Left lung (tissue), 10 donors: ENCODE measurements around the gene NFIC. TPM values are rescaled to one million over a fixed set of nuclear protein-coding genes. Genes with fewer than 3 reads are reported as not detected.
"Not testable (repeated sequence)": the region's sequence is repeated elsewhere in the genome, so short reads cannot be mapped to it uniquely, and the experiment has no call there.

Source experiments
- ATAC-seq: fragments of 200-7000 bp; cut with Tn5 transposase; one replicate; pipeline ENCODE4 v1.9.1; 2020; ENCODE audit warnings: moderate library complexity
- DNase-seq, 4 donors: peaks; one replicate each; pipeline ENCODE4 v3.0.0-alpha.2; 2013 to 2020
- H3K27ac ChIP-seq, 2 donors: fragments of 200-600 bp; sonication (generic) in 1 of 2; one replicate each; pipeline versions ENCODE4 v1.5.0 to v1.8.0; 2020 to 2021
- H3K27me3 ChIP-seq, 2 donors: fragments of 200-600 bp; sonication (generic) in 1 of 2; one replicate each; pipeline versions ENCODE4 v1.5.0 to v1.8.0; 2020 to 2021
- H3K36me3 ChIP-seq, 2 donors: fragments of 200-600 bp; sonication (generic) in 1 of 2; one replicate each; pipeline versions ENCODE4 v1.5.0 to v1.8.0; 2020 to 2021
- H3K4me1 ChIP-seq, 2 donors: fragments of 200-600 bp; one replicate each; pipeline ENCODE4 v1.8.0; 2021
- H3K4me3 ChIP-seq, 2 donors: fragments of 200-600 bp; sonication (generic) in 1 of 2; one replicate each; pipeline versions ENCODE4 v1.5.0 to v1.8.0; 2020 to 2021; ENCODE audit warnings: mild to moderate bottlenecking in 1 of 2
- H3K9me3 ChIP-seq, 2 donors: fragments of 200-600 bp; sonication (generic) in 1 of 2; one replicate each; pipeline versions ENCODE4 v1.5.0 to v1.8.0; 2020 to 2021
- intact Hi-C, 2 donors: fragments of 100-400 bp; cut with DNase I; formaldehyde crosslinking; loops; one replicate each; pipeline versions ENCODE4 v1.11.2 to v1.14.2; 2022
- polyA plus RNA-seq, 6 donors: library from polyadenylated mRNA; unstranded; fragments of 120-200 nt; gene quantifications; one replicate each; pipeline ENCODE4 v1.2.1, GENCODE V29; 2013; ENCODE audit not compliant: insufficient read length in 6 of 6
- total RNA-seq, 2 donors: library from RNA; stranded (reverse); fragmentation: NEBNext Ultra II Directional; extraction: Animal tissue kit (Norgen Biotek cat#: 25700); gene quantifications; one replicate each; pipeline ENCODE4 v1.2.1, GENCODE V29; 2021
- TF ChIP-seq, protein P1 (sequence below), 2 donors: fragments of 200-600 bp; sonication (generic) in 1 of 2; IDR thresholded peaks; one replicate each; pipeline versions ENCODE4 v1.5.0 to v1.8.0; 2021; ENCODE audit warnings: antibody characterized with exemption in 2 of 2
- donor health status: DM: no; HTN: yes; CAD: no.
- donor health status: DM: no; HTN: no; CAD: no.

NFIC gene
- total and polyA plus RNA-seq, 8 donors, result 37.2 to 163 (median 55.7) TPM

DNA sequence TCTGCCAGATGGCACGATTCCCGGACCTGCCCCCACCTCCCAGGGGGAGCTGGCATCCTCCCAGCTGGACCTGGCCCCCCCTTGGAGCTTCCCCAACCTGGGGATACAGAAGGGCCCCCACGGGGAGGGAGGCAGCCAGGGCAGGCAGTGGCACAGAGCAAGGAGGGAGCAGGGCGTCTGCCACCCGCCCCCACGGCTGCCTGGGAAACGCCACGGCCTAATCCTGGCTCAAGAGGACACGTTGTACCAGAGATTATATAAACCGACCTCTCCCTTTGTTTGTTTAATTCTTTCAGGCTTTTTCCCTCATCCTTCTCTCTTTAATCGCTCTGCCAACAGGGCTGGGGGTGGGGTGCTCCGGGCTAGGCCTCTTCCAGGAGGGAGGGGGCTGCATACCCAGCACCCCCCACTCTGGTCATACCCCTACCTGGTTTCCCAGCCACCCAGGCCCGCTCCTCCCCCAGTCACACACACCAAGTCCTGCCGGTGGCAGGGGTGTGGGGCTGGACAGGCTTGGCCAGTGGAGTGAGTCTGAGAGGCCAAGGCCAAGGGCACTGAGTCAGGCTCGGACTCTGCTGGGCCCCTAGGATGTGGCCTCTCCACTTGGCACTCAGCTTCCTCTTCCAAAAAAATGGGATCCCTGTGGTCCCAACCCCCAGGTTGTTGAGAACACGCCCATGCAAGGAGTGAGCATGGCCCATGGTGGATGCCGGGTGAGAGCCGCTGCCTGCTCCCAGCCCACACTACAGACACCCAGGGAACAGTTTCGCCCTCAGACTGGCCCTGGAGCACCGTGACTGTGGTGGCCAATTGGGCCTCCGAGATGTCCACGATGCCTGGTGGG lies 29.5 kb upstream of the NFIC start:
- H3K9me3 ChIP-seq, result no peaks in the 10 kb centered on the region
- no peaks in the 10 kb centered on the region for H3K36me3 ChIP-seq
- intact Hi-C loops, result no loop called here
- no peaks in the 10 kb centered on the region for H3K27me3 ChIP-seq
- peak in 3 of 4 donors; percentile 74 to 93 (median 82) for DNase-seq
- H3K4me1 ChIP-seq, result peaks cover 35 to 43% of the 10 kb centered on the region in 2 donors
- ATAC-seq, result peak; percentile 88
- H3K4me3 ChIP-seq, result no peak overlapping the region
- peak overlapping the region; percentile 73 to 91 for H3K27ac ChIP-seq
- TF ChIP-seq, protein P1, sequence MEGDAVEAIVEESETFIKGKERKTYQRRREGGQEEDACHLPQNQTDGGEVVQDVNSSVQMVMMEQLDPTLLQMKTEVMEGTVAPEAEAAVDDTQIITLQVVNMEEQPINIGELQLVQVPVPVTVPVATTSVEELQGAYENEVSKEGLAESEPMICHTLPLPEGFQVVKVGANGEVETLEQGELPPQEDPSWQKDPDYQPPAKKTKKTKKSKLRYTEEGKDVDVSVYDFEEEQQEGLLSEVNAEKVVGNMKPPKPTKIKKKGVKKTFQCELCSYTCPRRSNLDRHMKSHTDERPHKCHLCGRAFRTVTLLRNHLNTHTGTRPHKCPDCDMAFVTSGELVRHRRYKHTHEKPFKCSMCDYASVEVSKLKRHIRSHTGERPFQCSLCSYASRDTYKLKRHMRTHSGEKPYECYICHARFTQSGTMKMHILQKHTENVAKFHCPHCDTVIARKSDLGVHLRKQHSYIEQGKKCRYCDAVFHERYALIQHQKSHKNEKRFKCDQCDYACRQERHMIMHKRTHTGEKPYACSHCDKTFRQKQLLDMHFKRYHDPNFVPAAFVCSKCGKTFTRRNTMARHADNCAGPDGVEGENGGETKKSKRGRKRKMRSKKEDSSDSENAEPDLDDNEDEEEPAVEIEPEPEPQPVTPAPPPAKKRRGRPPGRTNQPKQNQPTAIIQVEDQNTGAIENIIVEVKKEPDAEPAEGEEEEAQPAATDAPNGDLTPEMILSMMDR (IDR thresholded peaks at IDR 0.05), result no peak

DNA sequence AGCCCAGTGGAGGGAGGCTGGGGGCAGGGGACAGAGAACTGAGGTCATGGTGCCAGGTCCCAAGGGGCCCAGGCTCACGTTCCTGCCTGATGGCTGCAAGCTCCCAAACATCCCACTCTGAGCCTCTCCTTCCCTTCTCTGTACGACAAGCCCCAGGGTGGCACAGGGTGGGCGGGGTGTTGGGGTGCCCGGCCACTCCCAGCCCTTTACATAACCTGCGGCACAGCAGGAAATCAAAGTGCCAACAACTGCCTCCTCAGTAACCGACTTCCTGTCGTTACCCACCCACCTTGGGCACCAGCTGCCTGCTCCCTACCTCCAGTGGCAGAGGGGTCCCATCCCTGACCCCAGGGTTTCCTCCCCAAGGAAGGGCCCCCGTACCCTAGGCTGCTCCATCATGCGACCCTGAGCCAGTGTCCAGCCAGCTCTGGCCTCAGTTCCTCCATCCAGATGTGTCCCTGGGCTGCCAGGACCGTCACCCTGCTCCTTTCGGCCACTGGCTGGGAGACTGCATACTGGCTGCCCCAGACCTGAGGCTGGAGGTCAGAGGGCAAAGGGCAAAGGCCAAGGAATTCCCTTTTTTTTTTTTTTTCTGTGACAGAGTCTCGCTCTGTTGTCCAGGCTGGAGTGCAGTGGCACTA lies 27.7 kb upstream of the NFIC start:
- no peaks in the 10 kb centered on the region for H3K27me3 ChIP-seq
- DNase-seq, result peak in 2 of 4 donors; percentile 60 to 87
- H3K9me3 ChIP-seq, result no peaks in the 10 kb centered on the region
- ATAC-seq, result peak; percentile 46
- peaks cover 41 to 57% of the 10 kb centered on the region in 2 donors for H3K4me1 ChIP-seq
- intact Hi-C loops, result no loop called here
- H3K36me3 ChIP-seq, result no peaks in the 10 kb centered on the region
- no peak overlapping the region for H3K4me3 ChIP-seq
- H3K27ac ChIP-seq, result peak overlapping the region; percentile 47 to 73
- TF ChIP-seq, protein P1 (IDR thresholded peaks at IDR 0.05), result no peak

DNA sequence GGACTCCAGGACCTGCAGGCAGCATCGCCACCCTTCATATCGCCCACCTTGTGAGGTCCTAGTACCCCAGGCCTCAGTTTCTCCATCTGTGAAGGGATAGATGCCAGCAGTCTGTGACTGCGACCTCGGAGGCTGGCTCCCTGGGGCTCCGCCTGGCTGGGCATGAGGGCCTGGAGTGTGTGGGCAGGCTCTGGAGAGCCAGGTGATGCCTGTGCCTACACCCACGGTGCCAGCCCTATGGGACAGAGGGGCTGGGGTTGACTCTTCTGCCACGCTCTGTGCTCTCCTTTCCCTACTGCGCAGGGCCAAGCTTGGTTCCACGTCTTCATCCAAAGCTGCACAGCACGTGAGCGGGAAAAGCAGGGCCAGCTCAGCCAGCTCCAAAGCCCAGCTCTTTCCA lies 26.0 kb upstream of the NFIC start:
- Histone ChIP-seq H3K36me3 (no peaks in the 10 kb centered on the region), H3K27ac (no peak overlapping the region), H3K4me3 (no peak overlapping the region), H3K9me3 (no peaks in the 10 kb centered on the region), H3K27me3 (no peaks in the 10 kb centered on the region), H3K4me1 (peaks cover 42 to 59% of the 10 kb centered on the region in 2 donors)
- TF ChIP-seq, protein P1 (IDR thresholded peaks at IDR 0.05), result no peak
- intact Hi-C loops, result loop anchor here in 1 of 2 donors (10.0 kb wide), 1 partner anchor 84 kb away; no protein-coding TSS in a partner anchor
- no peak for DNase-seq
- no peak for ATAC-seq

DNA sequence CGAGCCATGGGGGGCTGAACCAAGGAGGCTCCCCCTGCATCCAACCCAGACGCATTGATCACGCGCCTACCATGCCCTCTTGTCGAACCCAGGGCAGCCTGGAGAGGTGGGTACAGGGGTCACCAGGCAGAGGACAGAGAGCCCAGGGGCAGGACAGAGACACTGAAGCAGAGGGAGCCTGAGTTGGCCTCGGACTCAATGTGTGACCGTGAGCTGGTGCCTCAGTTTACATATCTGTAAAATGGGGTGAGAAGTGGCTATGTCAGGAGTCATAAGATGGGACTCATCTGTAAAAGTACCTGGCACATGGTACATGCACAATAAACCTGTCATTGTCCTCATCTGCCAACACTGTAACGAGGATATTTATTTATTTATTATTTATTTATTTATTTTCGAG lies 24.1 kb upstream of the NFIC start:
- TF ChIP-seq, protein P1 (IDR thresholded peaks at IDR 0.05), result no peak
- no peaks in the 10 kb centered on the region for H3K27me3 ChIP-seq
- H3K27ac ChIP-seq, result no peak overlapping the region

DNA sequence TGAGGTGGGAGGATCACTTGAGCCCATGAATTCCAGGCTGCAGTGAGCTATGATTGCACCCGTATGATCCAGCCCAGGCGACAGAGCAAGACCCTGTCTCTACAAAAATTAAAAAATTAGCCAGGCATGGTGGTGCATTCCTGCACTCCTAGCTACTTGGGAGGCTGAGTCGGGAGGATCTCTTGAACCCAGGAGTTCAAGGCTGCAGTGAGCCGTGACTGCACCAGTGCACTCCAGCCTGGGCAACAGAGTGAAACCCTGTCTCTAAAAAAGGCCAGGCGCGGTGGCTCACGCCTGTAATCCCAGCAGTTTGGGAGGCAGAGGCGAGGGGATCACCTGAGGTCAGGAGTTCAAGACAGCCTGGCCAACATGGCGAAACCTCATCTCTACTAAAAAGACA lies 23.4 kb upstream of the NFIC start:
- Histone ChIP-seq H3K27ac (peak overlapping the region; percentile 73 to 79), H3K4me1 (peaks cover 23 to 48% of the 10 kb centered on the region in 2 donors)
- H3K4me3 ChIP-seq, DNase-seq, H3K27me3 ChIP-seq, ATAC-seq, H3K36me3 ChIP-seq, H3K9me3 ChIP-seq: not testable (repeated sequence)
- intact Hi-C loops, result loop anchor here in 1 of 2 donors (10.0 kb wide), 1 partner anchor 82 kb away; no protein-coding TSS in a partner anchor

More for the DNA sequence above, 24.1 kb upstream of the NFIC start:
- no peak for DNase-seq
- intact Hi-C loops, result loop anchor here in 1 of 2 donors (10.0 kb wide), 1 partner anchor 83 kb away; no protein-coding TSS in a partner anchor
- Histone ChIP-seq H3K4me3 (no peak overlapping the region), H3K4me1 (peaks cover 30 to 54% of the 10 kb centered on the region in 2 donors), H3K36me3 (no peaks in the 10 kb centered on the region), H3K9me3 (no peaks in the 10 kb centered on the region)
- no peak for ATAC-seq
